HG03039 (cell line): ENCODE results near the gene ADIG.

Source experiments
- ATAC-seq: cut with Tn5 transposase; IDR thresholded peaks from one replicate; pipeline ENCODE4 v1.9.1; 2021; ENCODE audit warnings: mild to moderate bottlenecking, moderate library complexity; ENCODE audit not compliant: unreplicated experiment

The ADIG gene

DNA sequence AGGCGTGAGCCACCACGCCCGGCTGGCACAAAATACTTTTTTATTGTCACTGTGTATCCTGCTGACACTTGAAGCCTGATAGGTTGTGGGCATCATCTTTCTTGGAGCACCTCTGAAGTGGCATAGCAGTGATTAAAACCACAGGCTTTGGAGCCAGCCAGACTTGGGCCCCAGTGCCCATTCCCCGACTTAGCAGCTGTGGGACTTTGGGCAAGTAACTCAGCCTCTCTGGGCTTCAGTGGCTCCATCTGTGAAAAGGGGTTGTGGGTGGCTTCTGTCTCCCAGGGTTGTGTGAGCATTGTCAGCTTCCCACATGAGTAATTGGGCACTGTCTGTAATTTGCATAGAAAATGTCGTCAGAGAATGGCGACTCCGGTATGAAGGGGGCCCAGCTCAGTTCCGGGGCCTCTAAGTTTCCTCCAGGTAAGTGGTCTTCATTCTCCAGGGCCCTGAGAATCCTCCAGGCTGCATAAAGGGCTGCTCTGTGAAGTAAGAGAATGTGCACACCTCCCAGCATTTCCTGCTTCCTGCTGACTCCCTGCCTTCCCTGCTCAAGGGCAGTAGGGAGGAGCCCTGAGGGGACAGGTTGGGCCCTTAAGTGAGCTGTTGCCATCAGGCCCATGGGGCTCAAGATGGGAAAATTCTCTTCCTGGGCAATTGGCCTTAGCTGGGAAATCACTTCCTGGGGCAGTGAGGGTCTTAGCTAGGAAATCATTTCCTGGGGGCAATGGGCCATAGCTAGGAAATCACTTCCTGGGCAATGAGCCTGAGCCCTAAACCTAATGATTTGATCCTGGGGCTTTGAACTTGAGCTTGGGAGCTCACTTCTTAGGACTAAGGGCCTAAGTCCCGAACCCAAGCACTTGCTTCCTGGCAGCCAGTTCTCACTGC, 47.8 kb downstream of the ADIG start:
- no peak for ATAC-seq

DNA sequence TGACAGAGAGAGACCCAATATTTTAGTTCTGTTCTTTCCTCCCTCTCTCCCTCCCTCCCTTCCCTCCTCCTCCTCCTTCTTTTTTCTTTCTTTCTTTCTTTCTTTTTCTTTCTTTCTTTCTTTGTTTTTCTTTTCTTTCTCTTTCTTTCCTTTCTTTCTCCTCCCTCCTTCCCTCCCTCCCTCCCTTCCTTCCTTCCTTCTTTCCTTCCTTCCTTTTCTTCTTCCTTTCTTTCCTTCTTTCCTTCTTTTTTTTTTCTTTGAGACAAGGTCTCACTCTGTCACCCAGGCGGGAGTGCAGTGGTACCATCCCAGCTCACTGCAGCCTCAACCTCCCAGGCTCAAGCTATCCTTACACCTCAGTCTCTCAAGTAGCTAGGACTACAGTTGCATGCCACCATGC, 49.0 kb downstream of the ADIG start:
- ATAC-seq: no peak

DNA sequence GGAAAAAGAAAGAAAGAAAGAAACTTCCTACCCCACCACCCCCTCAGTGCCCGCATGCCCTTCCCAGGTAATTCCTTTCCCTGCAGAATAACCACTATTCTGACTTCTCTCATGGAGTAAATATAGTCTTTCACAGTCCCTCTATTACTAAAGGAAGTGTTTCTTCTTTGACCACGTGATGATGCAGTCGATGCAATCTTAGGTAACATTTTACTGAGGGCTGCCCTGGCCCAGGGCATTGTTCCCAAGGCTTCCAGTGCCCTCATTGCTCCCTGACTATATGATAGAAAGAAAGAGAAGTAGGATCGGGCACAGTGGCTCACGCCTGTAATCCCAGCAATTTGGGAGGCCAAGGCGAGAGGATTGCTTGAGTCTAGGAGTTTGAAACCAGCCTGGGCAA, 49.7 kb downstream of the ADIG start:
- ATAC-seq: no peak

DNA sequence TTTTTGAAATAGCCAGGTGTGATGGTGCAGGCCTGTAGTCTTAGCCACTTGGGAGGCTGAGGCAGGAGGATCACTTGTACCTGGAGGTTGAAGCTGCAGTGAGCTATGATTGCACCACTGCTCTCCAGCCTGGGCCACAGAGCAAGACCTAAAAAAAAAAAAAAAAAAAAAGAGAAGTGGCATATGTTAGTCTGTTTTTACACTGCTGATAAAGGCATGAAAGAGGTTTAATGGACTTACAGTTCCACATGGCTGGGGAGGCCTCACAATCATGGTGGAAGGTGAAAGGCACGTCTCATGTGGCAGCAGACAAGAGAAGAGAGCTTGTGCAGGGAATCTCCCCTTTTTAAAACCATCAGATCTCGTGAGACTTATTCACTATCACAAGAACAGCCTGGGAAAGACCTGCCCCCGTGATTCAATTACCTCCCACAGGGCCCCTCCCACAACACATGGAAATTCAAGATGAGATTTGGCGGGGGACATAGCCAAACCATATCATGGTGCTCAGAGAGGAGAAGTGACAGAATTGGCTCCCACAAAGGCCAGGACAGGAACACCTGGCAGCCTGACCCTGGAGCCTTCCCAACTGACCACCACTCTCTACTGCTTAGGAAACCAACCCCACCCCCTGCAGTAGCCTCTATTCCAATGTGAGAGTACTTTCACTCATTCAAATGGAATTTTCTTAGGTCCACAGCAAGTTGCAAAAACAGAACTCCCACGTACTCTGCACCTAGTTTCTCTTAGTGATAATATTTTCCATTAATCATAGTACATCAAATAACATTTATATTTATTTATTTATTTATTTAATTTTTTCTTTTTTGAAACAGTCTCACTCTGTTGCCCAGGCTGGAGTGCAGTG, 50.4 kb downstream of the ADIG start:
- ATAC-seq: no peak

GRCh38 chr20:38633577-38634093, 52.6 kb downstream of the ADIG start:
- no peak for ATAC-seq

DNA sequence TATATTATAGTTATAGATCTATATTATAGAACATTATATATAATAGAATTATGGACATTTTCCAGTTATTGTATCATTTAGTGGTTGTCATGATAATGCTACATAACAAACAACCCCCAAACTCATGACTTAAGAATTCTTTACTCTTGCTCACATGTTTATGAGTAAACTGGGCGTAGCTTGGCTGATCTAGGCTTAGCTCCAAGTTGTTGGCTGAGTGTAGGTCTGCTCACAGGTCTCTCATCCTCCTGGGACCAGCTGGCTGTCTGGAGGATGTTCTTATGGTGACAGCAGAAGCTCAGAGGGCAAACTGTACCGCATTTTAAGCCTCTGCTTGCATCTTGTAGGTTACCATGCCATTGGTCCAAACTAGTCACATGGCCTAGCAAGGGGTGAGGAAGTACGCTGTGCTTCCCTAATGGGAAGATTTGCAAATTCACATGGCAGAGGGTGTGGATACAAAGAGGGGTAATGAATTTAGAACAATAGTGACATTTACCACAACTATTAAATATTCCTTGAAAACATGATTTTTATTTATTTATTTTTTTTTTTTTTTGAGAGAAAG, 54.8 kb downstream of the ADIG start:
- ATAC-seq: no peak
